Measurements from ENCODE around the gene MYRF.

The MYRF gene

GRCh38 chr11:61775606-61776554 lies 23.4 kb downstream of the MYRF start:
- DNase-seq (ENCODE audit: low read depth in 2 of 2), result no peak

DNA sequence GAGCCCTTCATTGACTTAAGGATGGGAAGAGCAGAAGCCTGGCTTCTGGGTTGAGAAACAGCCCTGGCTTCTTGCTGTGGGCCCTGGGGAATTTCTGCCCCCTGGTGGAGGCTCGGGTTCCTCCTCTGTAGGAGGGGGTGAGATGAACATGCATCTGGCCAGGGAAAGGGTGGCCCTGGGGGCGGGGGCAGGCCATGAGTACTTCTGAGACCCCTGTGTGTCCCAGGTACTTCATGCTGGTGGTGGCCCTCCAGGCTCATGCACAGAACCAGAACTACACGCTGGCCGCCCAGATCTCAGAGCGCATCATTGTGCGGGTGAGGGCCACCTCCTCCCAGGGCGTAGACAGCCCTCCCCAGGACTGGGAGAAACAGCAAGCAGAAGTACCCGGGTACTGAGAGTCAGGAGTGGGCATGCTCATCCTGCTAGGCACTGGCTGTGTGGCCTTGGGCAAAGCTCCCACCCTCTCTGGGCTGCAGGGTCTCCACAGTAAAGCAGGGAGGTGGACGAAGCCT lies 24.2 kb downstream of the MYRF start:
- peak; percentile 44 to 57 for DNase-seq (ENCODE audit: low read depth in 2 of 2)

GRCh38 chr11:61777234-61778090 lies 25.0 kb downstream of the MYRF start:
- DNase-seq (ENCODE audit: low read depth in 2 of 2), result peak; percentile 53 to 55

DNA sequence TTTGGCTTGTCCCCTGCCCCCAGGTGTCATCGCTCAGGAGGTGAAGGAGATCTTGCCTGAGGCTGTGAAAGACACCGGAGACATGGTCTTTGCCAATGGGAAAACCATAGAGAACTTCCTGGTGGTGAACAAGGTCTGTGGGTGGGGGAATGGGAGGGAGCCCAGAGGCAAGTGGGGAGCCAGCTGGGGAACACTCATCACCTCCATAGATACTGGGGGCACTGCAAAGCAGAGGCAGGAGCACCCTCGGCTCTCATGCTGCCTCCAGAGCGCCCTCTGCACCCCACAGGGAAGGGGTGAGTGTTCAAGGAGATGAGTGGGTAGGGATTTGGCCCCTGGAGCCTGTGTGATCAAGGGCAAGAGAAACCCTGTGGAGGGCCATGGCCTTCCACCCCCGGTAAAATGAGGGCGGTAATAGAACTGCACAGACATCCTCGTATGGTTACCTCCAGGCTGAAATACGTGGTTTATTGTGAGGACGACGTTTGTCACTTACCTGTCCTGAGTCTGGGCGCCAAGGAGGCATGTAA lies 26.0 kb downstream of the MYRF start:
- no peak for DNase-seq (ENCODE audit: low read depth in 2 of 2)

GRCh38 chr11:61778920-61779650 lies 26.6 kb downstream of the MYRF start:
- DNase-seq (ENCODE audit: low read depth in 2 of 2), result no peak

GRCh38 chr11:61779666-61780525 lies 27.5 kb downstream of the MYRF start:
- no peak for DNase-seq (ENCODE audit: low read depth in 2 of 2)

DNA sequence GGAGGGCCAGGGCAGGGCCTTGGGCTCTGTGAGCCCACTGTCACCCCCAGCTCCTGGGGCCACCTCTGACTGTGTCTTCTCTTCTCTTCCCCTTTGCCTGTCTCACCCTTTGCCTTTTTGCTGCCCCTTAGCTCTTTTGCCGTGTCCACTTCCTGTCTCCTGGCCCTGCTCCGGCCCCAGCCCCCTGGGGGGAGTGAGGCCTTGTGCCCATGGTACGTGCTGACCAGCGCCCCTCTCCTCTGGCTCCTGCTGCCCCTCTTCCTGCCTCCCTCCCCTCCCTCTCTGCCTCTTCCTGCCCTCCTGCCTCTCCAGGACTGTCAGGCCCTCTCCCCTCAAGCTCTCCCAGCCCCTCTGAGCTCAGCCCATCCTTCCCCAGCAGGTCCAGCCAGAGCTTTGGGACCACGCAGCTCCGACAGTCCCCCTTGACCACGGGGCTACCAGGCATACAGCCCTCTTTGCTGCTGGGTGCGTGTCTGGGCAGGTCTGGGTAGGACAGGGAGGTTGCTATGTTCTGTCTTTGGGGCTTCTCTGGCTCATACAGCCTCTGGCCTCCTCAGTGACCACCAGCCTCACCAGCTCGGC lies 28.2 kb downstream of the MYRF start:
- DNase-seq (ENCODE audit: low read depth in 2 of 2), result no peak

DNA sequence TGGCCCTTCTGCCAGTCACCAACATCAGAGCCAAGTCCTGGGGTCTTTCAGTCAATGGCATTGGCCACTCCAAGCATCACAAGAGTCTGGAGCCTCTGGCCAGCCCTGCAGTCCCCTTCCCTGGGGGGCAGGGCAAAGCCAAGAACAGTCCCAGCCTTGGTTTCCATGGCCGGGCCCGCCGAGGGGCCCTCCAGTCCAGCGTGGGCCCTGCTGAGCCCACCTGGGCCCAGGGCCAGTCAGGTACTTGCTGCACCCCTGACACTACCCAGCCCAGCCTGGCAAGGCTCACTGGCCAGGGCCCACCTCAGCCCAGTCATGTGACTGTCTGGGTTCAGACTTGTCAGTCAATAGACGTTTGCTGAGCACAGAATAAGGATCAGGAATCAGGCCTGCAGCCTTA lies 29.1 kb downstream of the MYRF start:
- DNase-seq (ENCODE audit: low read depth in 2 of 2), result no peak

GRCh38 chr11:61782299-61782698 lies 29.9 kb downstream of the MYRF start:
- no peak for DNase-seq (ENCODE audit: low read depth in 2 of 2)

DNA sequence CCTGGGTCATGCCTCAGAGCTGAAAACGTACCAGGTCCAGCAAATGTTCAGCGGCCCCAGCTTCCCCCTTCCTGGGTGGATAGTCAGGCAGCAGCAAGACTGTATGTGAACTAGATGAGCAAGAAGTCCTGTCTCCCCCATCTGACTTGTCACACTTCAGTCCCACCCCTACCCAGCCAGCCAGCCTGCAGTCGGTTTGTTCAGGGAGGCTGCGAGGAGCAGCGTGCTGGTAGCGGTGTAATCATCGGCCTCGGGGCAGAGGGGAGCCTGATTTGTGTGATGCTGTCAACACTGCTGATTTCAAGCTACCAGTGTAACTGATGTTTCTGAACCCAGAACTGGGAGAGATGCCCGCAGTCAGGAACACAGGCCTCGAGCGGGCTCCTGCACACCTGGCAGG lies 30.4 kb downstream of the MYRF start:
- DNase-seq (ENCODE audit: low read depth in 2 of 2), result no peak

- no peak for DNase-seq (ENCODE audit: low read depth in 2 of 2)
These were observed 31.5 kb downstream of the MYRF start for GRCh38 chr11:61783717-61784505.

DNA sequence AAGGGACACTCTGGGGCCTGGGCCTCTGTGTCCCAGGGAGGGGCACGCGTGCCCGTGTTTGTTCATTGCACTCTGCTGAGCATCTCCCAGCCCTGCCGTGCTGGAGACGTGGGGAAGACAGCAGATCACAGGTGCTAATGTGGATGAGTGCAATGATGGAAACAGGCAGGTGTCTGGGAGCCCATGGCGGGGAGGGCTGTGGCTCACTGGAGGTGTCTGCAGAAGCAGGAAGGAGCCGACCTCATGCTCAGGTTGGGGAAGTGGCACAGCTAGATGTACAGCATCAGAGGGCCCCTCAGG lies 32.0 kb downstream of the MYRF start:
- DNase-seq (ENCODE audit: low read depth in 2 of 2), result no peak

DNA sequence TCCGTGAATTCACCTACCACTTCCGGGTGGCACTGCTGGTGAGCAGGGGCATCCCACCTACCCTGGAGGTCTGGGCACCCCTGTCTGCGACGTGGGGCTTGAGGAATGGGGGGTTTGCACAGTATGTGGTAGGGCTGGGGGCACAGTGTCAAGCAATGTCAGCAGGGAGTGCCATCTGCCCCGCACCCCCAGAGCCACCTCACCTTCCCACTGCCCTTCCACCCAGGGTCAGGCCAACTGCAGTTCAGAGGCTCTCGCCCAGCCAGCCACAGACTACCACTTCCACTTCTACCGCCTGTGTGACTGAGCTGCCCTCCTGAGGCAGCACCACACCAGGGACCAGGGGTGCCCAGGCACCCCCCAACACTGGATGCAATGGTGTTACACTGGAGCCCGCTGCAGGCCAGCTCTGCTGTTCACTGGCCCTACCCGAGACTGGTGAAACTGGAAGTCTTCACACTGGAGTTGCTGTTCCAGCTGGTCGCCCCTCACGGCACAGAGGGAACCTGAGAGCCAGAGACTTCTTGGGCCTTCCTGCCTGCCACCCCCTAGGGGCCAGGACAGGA lies 33.5 kb downstream of the MYRF start:
- DNase-seq (ENCODE audit: low read depth in 2 of 2), result no peak

DNA sequence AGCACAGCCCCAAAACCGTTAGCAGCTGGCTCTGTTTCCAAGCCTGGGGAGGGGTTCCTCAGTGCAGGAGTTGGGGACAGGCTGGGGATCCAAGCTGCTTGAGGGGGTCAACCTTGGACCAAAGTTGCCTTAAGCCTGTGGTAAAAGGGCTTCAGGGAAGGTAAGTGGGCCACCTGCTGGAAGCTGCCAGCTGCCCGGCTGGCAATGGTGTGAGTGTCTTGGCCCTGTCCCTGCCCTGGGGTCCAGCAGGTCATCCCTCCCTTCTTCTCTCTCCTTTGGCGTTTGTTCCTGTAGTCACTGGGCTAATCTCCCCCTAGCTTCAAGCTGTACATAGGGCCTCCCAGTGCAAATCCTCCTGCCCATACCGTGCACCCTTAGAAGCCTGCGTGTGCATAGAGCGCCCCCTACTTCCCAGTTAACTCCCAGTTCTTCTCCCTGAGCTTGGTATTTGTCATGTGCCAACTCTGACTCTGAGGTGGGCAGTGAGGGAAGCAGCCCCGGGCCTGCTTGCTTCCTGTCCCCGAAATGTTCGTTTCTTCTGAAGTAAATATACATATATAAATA lies 35.6 kb downstream of the MYRF start:
- DNase-seq (ENCODE audit: low read depth in 2 of 2), result no peak

DNA sequence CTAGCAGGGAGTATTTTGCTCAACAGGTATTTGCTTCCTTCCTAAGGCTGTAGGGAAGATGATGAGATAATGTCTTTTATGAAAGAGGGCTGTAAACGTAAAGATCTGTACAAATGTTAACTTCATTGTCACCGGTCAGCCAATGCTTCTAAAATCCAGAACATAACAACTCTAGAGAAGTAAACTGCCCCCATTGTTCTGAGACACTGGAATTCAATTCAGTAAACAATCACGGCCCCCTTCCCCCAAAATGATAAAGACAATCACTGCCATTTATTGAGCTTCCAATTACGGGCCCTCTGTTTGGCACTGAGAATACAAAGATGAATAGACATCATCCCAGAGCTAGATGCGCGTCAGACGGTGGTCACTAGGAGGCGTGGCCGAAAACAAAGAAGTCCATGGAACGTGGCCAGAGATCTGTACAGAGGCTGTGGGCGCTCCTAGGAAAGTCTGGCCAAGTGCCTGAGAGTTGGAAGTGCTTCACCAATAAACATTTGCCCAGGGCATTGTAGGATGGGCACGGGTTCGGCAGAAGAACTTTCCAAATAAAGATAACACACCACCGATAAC lies 39.4 kb downstream of the MYRF start:
- no peak for DNase-seq (ENCODE audit: low read depth in 2 of 2)

DNA sequence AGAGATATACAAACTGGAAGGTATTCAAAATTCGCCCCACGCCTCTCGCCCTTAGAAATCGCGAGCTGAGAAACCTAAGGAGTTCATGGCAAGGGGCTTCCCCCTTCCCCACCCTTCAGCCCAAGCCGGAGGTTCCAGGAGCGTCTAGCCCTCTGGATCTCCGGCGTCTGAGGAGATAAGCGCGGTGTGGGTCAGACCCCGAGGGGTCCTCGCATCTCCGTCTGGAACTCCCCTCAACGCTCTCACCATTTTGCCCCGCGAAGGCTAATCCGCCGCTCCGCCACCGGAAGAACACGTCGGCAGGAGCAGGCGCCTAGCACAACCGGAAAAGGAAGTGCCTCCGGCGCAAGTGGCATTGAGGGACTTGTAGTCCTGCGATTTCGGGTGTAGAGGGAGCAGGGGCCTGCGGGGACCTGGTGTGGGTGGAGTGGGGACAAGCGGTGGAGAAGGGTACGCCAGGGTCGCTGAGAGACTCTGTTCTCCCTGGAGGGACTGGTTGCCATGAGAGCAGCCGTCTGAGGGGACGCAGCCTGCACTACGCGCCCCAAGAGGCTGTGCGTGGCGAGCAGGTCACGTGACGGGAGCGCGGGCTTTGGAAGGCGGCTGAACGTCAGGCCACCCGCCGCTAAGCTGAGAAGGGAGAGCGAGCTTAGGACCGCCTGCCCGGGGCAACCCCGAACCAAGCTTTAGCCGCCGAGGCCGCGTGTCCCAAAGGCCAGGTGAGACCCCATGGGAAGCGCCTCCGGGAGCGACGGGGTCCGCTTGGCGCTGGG lies 40.1 kb downstream of the MYRF start, which contains the start of the genes FEN1 and TMEM258:
Gene FEN1, plus strand, starts transcription at position 602 of the 773 bp plus-strand sequence. CDS start 2,451 bp downstream, outside the sequence.
Gene TMEM258, minus strand, starts transcription at position 290 of the 773 bp plus-strand sequence. Its CDS starts 41 bp downstream, at position 249.
- peak; percentile 76 to 77 for DNase-seq (ENCODE audit: low read depth in 2 of 2)

- DNase-seq (ENCODE audit: low read depth in 2 of 2), result no peak
These were observed 40.8 kb downstream of the MYRF start for GRCh38 chr11:61793083-61793828.

All from activated CD4-positive, alpha-beta T cell treated with anti-CD3 and anti-CD28 coated beads for 24 hours (primary cell).